Inflammatory macrophage (primary cell): ENCODE measurements around the gene SCMH1.
A peak's percentile ranks its signal among the peaks of the same experiment; 100 is the strongest.

Experiments
- DNase-seq, 2 donors: peaks; one replicate each; pipeline ENCODE4 v3.0.0-alpha.2; 2020 to 2022

The SCMH1 gene

DNA sequence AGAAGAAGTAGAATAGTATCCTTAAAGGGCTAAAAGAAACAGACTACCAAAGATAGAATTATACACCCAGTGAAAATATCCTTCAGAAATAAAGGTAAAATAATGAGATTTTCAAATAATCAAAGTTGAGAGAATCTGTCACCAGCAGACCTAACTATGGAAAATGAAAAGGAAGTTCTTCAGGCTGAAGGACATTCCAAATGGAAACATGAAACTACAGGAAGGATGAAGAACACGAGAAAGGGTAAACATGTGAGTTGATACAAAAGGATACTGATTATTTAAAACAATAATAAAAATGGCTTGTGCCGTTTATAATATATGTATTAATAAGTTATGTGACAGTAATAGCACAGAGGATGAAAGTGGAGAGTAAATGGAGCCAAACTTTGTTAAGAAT, 163.5 kb downstream of the SCMH1 start:
- DNase-seq, result no peak

DNA sequence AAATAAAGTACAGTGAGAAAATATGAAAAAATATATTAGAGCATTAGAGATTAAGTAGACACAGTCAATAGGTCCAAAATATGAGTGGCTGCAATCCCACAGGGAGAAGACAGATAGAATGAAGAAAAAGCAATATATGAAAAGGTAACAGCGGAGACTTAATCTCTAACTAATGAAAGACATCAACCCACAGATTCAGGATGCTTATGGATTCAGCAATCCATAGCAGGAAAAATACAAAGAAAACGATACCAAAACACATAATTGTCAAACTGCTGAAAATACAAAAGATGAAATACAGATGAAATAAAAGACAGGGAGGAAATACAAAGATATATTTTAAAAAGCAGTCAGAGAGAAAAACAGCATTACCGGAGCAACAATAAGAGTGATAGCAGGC, 163.9 kb downstream of the SCMH1 start:
- DNase-seq, result no peak

- no peak for DNase-seq
Measured at GRCh38 chr1:41073971-41074370, 168.1 kb downstream of the SCMH1 start.

GRCh38 chr1:41072051-41072450, 170.1 kb downstream of the SCMH1 start:
- no peak for DNase-seq

- DNase-seq, result no peak
Measured at GRCh38 chr1:41056907-41057306, 185.2 kb downstream of the SCMH1 start.

- DNase-seq, result peak; percentile 60 to 81
Measured at GRCh38 chr1:41053316-41053715, 188.8 kb downstream of the SCMH1 start.

GRCh38 chr1:41051022-41051421, 191.1 kb downstream of the SCMH1 start:
- no peak for DNase-seq

DNA sequence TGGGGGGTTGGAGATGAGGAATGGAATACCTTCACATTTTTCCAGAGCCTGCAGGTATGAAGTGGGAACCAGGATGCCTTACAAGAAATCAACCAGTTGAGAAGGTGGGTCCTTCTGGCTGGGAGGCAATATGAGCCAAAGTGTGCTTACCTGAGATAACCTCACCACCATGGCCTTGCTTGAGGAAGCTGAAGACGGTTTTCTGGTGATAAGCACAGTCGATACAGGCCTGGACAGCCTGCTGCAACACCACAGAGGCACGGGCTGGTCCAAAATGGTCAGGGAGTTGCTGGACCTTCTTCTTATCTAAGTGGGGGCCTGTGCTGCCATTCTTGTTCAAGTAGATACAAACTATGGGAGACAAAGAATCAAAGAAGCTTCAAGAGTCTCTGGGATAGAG, 193.6 kb downstream of the SCMH1 start:
- no peak for DNase-seq

GRCh38 chr1:41046347-41046775, 195.7 kb downstream of the SCMH1 start:
- no peak for DNase-seq

GRCh38 chr1:41045740-41046139, 196.4 kb downstream of the SCMH1 start:
- no peak for DNase-seq

DNA sequence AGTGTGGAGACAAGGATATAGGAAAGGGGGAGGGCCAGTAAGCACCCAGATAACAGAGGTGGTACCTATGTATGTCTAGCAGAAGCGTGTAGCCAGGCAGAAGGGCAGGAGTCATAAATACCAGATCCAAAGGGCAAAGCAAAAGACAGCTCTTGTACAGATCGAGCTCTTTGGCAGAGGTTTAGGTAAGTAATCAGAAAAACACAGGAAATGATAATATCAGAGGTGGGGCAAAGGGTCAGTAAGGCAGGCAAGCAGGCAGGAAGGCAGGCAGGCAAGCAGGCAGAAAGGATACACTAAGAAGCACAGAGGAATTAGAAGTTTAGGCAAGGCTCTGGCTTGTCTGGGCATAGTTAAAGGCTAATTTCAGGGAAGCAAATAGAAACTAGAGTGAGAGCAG, 197.9 kb downstream of the SCMH1 start:
- no peak for DNase-seq

GRCh38 chr1:41041614-41042270, 200.4 kb downstream of the SCMH1 start:
- peak; percentile 62 to 63 for DNase-seq

GRCh38 chr1:41038110-41038509, 204.0 kb downstream of the SCMH1 start:
- no peak for DNase-seq

DNA sequence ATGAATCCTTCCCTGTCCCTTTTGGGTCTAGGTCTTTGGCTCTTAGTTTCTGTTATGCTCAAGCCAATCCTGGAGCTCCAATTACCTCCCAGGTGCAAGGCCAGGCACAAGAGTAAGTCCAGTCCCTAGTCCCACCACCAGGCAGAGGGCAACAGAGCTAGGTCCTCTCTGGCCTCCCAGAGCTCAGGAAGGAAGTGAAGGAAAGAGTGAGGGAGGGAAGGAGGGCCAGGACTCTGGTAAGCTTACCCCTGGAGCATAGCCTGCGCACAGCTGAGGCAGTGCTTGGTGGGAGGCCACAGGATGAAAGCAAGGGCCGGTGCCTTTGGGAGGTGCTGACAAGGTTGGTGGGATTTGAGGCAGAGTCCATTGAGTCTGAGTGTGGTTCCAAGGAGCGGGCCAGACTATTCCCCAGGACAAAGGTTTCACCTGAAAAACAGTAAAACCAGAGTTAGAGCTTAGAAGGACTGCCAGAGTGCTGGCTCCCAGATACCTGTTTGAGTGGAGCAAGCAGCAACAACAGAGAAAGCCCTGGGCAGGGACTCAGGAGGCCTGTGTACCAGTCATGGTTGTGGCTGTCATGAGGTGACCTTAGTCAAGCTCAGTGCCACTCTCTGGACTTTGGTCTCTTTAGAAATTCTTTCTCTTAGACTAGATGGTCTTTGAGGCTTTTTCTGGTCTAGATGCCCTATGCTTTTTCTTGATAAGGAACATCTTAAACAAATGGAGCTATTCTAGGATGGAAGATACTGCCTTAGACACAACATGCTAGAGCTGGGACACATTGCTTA, 204.8 kb downstream of the SCMH1 start:
- DNase-seq, result no peak

- DNase-seq, result no peak
Measured at GRCh38 chr1:41033272-41033671, 208.8 kb downstream of the SCMH1 start.

GRCh38 chr1:41032147-41032546, 210.0 kb downstream of the SCMH1 start:
- DNase-seq, result no peak

- DNase-seq, result no peak
Measured at GRCh38 chr1:41030872-41031616, 211.1 kb downstream of the SCMH1 start.

GRCh38 chr1:41028034-41028642, 214.0 kb downstream of the SCMH1 start:
- DNase-seq, result no peak

GRCh38 chr1:41025979-41026819, 215.9 kb downstream of the SCMH1 start:
- DNase-seq, result no peak

GRCh38 chr1:41024953-41025352, 217.2 kb downstream of the SCMH1 start:
- no peak for DNase-seq

- no peak for DNase-seq
Measured at GRCh38 chr1:41023279-41023990, 218.7 kb downstream of the SCMH1 start.

- DNase-seq, result no peak
Measured at GRCh38 chr1:41022424-41022823, 219.7 kb downstream of the SCMH1 start.
